Nephron (organoid): Measurements from ENCODE around the gene NKAIN1.

ENCODE experiments used
- H3K27ac Mint-ChIP-seq, 3 experiments: 2 replicates each; pipeline ENCODE4 v1.8.0; 2020; ENCODE audit warnings: mixed read lengths in 3 of 3, mild to moderate bottlenecking in 2 of 3, moderate library complexity in 1 of 3
- H3K27me3 Mint-ChIP-seq: 2 replicates; pipeline ENCODE4 v1.8.0; 2021; ENCODE audit warnings: low read depth, mild to moderate bottlenecking, moderate library complexity, mixed read lengths
- H3K36me3 Mint-ChIP-seq: 2 replicates; pipeline ENCODE4 v1.8.0; 2020; ENCODE audit warnings: low read depth, mixed read lengths
- H3K4me1 Mint-ChIP-seq: 2 replicates; pipeline ENCODE4 v1.8.0; 2020; ENCODE audit warnings: mixed read lengths
- H3K4me3 Mint-ChIP-seq, 3 experiments: 2 replicates each; pipeline ENCODE4 v1.8.0; 2020; ENCODE audit warnings: mild to moderate bottlenecking in 3 of 3, mixed read lengths in 3 of 3, moderate library complexity in 2 of 3
- H3K9me3 Mint-ChIP-seq: 2 replicates; pipeline ENCODE4 v1.8.0; 2020; ENCODE audit warnings: mixed read lengths
- TF ChIP-seq, protein P1 (sequence below), 3 experiments: fragments of 200-600 bp; sonication (generic); IDR thresholded peaks; one replicate each; pipeline ENCODE4 v1.5.0; 2021; ENCODE audit warnings: antibody characterized with exemption in 3 of 3; ENCODE audit not compliant: unreplicated experiment in 3 of 3

Gene NKAIN1

GRCh38 chr1:31191281-31191680 is 48.4 kb downstream of the NKAIN1 start:
- Mint-ChIP-seq H3K27me3 (no peaks in the 10 kb centered on the region), H3K27ac (no peak overlapping the region), H3K4me1 (no peaks in the 10 kb centered on the region), H3K9me3 (no peaks in the 10 kb centered on the region), H3K36me3 (no peaks in the 10 kb centered on the region), H3K4me3 (no peak overlapping the region)
- TF ChIP-seq, protein P1, sequence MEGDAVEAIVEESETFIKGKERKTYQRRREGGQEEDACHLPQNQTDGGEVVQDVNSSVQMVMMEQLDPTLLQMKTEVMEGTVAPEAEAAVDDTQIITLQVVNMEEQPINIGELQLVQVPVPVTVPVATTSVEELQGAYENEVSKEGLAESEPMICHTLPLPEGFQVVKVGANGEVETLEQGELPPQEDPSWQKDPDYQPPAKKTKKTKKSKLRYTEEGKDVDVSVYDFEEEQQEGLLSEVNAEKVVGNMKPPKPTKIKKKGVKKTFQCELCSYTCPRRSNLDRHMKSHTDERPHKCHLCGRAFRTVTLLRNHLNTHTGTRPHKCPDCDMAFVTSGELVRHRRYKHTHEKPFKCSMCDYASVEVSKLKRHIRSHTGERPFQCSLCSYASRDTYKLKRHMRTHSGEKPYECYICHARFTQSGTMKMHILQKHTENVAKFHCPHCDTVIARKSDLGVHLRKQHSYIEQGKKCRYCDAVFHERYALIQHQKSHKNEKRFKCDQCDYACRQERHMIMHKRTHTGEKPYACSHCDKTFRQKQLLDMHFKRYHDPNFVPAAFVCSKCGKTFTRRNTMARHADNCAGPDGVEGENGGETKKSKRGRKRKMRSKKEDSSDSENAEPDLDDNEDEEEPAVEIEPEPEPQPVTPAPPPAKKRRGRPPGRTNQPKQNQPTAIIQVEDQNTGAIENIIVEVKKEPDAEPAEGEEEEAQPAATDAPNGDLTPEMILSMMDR (IDR thresholded peaks at IDR 0.05; ENCODE audit: unreplicated experiment in 3 of 3) = no peak

- no peaks in the 10 kb centered on the region for H3K27me3 Mint-ChIP-seq
- H3K4me1 Mint-ChIP-seq = no peaks in the 10 kb centered on the region
Observed at GRCh38 chr1:31189696-31190674, 49.7 kb downstream of the NKAIN1 start.

GRCh38 chr1:31183927-31184554 is 55.6 kb downstream of the NKAIN1 start:
- no peaks in the 10 kb centered on the region for H3K9me3 Mint-ChIP-seq
- no peaks in the 10 kb centered on the region for H3K4me1 Mint-ChIP-seq
- TF ChIP-seq, protein P1 (IDR thresholded peaks at IDR 0.05; ENCODE audit: unreplicated experiment in 3 of 3) = peak; percentile 86 to 93 (median 92)
- H3K27me3 Mint-ChIP-seq = no peaks in the 10 kb centered on the region
- no peak overlapping the region for H3K4me3 Mint-ChIP-seq
- H3K36me3 Mint-ChIP-seq = no peaks in the 10 kb centered on the region
- no peak overlapping the region for H3K27ac Mint-ChIP-seq

More at GRCh38 chr1:31189696-31190674, 49.7 kb downstream of the NKAIN1 start:
- Mint-ChIP-seq H3K4me3 (no peak overlapping the region), H3K27ac (no peak overlapping the region), H3K9me3 (no peaks in the 10 kb centered on the region), H3K36me3 (no peaks in the 10 kb centered on the region)
- TF ChIP-seq, protein P1 (IDR thresholded peaks at IDR 0.05; ENCODE audit: unreplicated experiment in 3 of 3) = no peak

- Mint-ChIP-seq H3K4me3 (no peak overlapping the region), H3K9me3 (no peaks in the 10 kb centered on the region), H3K27ac (no peak overlapping the region), H3K27me3 (no peaks in the 10 kb centered on the region), H3K4me1 (no peaks in the 10 kb centered on the region), H3K36me3 (no peaks in the 10 kb centered on the region)
- TF ChIP-seq, protein P1 (IDR thresholded peaks at IDR 0.05; ENCODE audit: unreplicated experiment in 3 of 3) = no peak
Observed at GRCh38 chr1:31183126-31183525, 56.6 kb downstream of the NKAIN1 start.

DNA sequence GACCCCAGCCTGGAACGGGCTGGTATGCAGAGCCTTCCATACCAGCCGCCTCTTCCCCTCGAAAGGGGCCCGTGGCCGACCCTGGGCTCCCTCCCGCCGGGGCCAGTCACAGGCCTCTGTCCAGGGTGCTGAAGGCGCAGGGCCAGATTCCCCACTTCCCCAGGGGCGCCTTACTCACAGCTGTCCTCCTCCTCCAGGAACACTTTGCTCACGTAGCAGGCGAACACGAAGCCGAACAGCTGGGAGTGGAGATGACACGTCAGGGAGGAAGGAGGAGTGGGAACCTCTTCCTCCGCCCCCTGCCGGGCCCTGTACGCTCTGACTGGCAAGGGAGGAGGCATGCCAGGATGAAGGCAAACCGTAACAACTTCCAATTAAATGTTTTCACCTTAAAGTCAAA is 57.3 kb downstream of the NKAIN1 start:
- TF ChIP-seq, protein P1 (IDR thresholded peaks at IDR 0.05; ENCODE audit: unreplicated experiment in 3 of 3) = peak; percentile 35 to 43 (median 42)
- Mint-ChIP-seq H3K36me3 (peaks cover 4% of the 10 kb centered on the region), H3K4me1 (no peaks in the 10 kb centered on the region), H3K9me3 (no peaks in the 10 kb centered on the region), H3K27me3 (no peaks in the 10 kb centered on the region), H3K27ac (no peak overlapping the region), H3K4me3 (no peak overlapping the region)
